HK-2 (cell line): Measurements from ENCODE around the gene C2orf92.

Source experiments
- DNase-seq: peaks from one replicate; pipeline ENCODE4 v3.0.0-alpha.2; 2018; ENCODE audit not compliant: unreplicated experiment

C2orf92 gene

DNA sequence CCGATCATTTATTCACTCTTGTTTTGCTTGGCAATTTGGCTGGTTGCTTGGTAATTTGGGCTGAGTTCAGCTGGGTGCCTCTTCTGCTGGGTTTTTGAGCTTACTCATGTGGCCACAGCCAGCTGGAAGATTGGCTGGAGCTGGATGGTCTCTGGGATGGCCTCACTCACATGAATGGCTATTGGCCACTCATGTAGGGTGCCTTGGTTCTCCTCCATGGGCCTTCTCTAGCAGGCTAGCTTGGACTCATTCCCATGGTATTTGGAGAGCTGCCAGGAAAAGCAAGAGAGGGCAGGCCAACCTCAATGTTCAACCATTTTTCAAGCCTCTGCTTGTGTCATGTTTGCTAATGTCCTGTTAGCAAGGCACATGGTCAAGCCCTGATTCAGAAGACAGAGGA is 60.7 kb downstream of the C2orf92 start:
- peak; percentile 17 for DNase-seq

DNA sequence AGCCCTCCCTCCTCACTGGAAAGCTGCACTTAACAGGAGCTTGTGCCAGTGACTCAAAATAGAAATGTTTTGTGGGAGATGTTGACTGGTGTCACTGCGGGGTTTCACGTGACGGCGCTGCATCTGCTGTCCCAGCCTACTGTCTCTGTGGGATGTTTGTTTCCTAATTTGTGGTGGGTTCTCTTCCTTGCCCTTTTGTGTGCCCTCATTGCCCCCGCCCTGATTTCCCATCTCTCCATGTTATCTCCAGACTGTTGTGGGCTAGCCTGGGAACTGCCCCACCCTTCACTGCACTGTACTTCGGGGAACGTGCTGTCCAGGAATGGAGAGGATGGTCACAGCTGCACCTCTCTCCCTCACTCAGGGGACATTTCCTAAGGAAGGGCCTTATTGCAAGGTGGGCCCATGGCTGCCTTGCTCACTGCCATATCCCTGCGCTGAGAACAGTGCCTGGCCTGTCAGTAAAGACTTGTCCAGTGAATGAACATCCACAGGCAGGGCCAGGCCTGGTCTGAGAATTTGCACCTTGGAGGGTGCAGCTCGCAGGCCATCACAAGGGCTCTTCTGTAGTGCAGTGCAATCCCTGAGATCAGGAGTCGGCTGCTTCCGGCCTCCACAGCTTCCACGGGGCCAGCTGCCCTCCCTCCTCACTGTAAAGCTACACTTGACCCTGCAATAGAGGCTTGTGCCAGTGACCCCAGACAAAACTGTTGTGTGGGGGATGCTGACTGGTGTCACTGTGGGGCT is 61.9 kb downstream of the C2orf92 start:
- no peak for DNase-seq

DNA sequence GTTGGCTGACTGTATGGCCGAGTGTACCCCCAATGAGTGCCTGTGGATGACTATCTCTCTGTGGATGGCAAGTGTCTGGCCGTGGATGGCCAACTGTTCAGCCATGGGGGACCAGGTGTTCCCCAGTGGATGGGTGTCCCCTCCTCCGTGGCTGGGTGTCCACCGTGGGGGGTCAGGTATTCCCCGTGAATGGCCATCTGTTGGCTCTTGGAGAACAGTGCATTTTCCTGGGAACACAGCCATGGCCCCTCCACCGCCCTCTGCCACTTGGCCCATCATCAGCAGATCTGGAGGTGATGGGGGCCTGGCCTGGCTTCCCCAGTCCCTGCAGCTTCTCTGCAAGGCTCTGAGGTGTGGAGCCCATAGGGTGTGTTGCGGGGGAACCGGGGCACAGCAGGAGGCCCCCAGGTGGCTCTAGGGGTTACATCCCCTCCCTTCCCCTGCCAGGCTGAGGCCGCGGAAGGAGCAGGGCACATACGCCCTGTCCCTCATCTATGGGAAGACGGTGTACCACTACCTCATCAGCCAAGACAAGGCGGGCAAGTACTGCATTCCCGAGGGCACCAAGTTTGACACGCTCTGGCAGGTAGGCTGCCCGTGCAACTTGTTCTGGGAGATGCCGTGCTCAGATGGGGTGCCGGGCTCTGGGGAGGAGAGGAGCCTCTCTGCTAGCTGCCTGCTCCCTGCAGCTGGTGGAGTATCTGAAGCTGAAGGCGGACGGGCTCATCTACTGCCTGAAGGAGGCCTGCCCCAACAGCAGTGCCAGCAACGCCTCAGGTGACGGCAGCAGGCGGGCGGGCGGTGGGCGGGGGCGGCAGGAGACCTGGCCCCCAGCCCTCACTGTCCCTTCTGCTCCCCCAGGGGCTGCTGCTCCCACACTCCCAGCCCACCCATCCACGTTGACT is 63.2 kb downstream of the C2orf92 start:
- DNase-seq = no peak

DNA sequence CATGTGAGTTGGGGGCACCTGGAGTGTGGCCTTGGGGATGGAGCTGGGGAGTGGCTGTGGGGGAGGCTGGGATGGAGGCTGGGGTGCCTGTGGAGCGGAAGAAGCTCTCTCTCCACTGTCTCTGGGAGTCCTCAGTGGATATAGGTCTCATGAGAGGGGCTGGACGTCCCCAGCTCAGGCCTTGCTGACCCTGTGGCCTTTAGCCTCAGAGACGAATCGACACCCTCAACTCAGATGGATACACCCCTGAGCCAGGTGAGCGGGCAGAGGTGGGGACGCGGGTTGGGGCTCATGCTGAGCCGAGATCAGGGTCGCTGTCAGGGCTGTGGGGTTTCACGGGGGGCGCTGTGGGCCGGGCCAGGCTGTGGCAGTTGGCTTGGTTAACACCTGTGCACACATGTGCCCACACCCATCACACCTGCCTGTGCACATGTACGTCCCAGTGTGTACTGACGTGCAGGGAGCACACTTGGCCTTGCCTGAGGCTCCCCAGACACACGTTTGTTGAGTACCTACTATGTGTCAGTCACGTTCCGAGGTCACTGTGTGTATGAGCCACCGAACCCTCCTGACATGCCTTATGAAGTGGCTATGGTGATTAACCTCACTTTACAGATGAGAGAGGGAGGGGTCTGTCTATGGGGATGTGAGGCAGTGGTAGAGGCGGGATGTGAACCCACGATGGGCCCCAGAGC is 64.0 kb downstream of the C2orf92 start:
- DNase-seq = no peak

DNA sequence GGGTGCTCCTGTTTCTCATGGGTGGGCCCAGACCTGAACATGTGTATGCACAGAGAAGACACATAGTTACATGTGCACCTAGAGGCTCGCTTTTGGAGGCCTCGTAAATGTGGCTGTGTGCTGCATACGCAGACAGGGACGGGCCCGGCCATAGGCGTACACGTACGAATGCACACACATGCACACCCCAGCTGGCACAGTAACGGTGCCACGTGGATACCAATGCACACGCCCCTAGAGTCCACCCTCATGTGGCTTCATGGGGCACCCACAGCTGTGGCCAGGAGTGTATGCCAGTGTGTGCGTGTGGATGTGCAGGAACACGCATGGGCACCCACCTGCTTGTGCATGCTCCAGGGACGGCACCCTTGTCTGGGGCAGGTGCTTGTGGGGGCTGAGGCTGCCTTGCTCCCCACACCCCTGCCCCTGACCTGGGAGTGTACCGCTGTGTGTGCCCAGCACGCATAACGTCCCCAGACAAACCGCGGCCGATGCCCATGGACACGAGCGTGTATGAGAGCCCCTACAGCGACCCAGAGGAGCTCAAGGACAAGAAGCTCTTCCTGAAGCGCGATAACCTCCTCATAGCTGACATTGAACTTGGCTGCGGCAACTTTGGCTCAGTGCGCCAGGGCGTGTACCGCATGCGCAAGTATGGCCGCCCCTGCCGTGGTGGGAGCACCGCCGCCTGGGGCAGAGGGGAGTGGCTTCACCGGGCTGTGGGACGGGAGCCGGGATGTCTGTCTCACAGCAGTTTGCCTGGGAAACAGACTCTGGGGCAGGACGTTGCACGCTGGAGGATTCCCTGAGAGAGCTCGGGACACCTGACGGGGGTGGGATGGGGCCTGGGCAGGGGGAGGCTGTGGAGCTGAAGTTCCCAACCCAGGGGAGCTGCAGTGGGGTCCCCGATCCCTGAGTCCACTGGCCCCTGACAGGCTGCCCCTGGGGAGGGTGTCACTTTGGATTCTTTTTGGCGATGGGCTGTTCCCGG is 64.8 kb downstream of the C2orf92 start:
- DNase-seq = no peak

DNA sequence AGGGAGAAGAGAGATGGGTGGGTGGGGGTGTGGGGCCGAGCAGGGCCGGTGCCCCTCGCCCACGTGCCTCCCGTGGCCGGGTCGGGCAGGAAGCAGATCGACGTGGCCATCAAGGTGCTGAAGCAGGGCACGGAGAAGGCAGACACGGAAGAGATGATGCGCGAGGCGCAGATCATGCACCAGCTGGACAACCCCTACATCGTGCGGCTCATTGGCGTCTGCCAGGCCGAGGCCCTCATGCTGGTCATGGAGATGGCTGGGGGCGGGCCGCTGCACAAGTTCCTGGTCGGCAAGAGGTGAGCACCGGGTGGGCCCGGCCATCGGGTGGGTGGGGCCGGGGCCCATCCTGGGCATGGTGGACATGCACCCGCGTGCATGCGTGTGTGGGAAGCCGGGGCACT is 65.6 kb downstream of the C2orf92 start:
- DNase-seq = no peak

DNA sequence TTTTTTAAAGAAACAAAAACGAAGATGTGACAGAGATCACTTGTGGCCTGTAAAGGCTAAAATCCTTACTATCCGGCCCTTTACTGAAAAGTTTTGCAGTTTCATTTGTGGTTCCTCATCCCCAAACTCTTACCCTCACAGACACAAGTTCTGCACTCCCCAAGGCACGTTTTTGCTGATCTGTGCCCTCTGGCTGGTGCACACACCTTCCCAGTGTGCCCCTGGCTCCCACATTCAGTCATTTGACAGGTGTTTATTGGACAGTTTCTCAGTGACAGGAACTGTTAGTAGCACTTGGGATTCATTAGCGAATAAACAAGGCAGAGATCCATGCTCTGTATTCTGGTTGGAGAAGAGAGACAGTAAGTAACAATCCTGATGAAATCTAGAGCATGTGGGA is 66.7 kb downstream of the C2orf92 start:
- no peak for DNase-seq

DNA sequence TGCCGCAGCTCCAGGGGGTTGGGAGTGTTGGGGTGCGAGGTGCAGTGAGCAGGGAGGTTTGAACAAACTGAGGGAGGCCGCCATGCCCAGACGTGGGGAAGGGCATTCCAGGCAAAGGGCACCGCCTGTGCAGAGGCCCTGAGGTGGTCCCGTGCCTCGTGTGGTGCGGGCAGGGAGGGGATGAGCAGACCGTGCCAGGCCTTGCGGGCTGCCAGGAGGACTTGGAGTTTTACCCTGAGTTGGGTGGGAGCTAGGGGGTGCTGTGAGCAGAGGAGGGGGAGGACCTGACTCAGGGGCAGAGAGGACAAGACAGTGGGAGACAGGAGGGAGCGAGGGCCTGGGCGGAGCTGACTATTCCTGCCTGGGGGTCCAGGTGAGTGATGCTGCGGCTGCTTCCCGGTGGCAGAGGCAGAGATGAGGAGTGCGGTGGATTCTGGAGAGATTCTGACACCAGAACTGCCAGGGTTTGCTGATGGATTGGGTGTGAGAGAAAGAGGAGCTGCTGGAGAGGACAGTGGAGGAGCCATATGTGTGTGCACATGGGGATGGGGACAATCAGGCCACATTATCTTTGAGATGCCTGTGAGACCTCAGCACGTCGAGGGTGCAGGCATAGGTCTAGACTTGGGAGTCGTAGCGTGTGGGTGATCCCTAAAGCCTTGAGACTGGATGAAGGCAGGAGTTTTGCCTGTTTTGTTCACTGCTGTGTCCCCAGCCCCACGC is 67.3 kb downstream of the C2orf92 start:
- DNase-seq = no peak

DNA sequence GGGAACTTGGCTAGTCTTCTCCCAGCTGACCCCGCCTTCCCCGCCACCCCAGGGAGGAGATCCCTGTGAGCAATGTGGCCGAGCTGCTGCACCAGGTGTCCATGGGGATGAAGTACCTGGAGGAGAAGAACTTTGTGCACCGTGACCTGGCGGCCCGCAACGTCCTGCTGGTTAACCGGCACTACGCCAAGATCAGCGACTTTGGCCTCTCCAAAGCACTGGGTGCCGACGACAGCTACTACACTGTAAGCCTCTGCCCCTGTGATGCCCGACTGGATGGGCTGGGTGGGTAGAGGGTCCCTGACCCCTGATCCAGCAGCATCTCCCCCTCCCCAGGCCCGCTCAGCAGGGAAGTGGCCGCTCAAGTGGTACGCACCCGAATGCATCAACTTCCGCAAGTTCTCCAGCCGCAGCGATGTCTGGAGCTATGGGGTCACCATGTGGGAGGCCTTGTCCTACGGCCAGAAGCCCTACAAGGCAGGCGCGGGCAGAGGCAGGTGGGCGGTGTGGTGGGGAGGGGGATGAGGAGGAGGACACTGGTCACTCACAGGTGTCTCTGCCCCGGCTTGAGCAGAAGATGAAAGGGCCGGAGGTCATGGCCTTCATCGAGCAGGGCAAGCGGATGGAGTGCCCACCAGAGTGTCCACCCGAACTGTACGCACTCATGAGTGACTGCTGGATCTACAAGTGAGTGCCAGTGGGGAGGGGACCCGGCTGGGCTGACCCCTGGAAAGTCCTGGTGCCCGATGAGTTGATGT is 68.1 kb downstream of the C2orf92 start:
- DNase-seq = no peak

DNA sequence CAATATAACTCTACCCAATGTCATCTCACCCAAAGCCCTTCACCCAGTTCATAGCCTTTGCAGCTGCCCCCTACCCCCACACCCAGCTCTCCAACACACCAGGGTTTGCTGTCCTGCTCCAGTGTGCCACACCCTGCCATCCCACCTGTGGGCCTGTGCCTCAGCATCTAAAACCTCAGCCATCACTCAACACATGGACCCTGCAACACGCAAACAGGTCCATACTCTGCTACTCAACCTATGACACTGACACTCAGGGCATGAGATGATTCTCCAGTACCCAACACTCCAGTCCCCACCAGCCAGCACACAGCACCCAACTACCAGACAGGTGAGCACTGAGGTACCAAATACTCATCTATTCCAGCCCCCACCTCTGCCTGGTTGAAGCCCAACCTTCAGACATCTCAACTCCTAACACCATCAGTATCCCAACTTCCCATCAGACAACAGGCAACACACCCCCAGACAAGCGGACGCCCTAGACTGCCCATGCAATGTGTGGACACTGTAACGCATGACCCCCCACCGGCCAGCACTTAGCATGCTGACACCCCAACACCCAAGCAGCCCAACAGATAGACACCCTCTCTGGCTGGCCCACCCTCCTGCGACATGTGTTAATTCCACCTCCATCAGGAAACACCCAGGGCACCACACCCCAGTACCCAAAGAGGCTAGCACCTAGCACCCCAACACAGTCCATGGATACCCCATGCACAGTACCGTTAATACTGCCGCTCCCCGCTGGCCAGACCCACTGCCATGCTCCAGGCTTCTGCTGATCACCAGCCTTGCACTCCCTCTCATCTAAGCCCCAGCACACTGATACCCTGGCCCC is 68.9 kb downstream of the C2orf92 start:
- DNase-seq = no peak

DNA sequence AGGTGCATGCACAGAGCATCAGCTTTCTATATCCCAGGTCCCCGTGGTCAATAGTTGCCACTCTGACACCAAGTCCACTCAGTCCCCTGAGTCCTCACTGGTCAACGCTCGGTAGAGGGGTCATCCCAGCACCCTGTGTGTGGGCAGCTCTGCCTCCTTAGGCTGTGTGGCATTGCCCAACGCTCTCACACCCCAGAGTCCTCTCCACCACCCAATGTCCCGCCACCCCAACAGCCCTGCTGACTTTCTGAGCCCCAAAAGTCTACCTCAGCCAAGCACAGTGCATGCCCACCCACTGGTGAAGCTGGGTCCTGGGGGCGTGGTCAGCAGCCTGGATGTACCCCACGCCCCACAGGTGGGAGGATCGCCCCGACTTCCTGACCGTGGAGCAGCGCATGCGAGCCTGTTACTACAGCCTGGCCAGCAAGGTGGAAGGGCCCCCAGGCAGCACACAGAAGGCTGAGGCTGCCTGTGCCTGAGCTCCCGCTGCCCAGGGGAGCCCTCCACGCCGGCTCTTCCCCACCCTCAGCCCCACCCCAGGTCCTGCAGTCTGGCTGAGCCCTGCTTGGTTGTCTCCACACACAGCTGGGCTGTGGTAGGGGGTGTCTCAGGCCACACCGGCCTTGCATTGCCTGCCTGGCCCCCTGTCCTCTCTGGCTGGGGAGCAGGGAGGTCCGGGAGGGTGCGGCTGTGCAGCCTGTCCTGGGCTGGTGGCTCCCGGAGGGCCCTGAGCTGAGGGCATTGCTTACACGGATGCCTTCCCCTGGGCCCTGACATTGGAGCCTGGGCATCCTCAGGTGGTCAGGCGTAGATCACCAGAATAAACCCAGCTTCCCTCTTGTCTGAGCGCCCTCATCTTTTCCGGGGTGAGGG is 69.7 kb downstream of the C2orf92 start:
- no peak for DNase-seq

DNA sequence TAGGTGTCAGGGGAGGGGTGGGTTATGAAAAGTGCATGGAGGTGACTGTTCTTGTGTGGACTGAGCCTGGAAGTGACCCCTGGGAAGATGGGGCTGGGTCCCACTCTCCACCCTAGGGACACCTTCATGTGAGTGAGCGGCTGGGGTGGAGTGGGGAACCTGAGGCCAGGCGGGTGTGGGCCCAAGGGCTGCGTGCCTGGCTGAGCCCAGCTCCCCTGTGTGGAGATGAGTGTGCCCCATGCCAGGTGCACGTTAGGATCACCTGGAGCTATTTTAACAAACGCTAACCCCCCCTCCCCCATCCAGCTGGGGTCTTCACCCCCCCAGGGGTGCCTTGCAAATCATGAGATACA is 70.4 kb downstream of the C2orf92 start:
- DNase-seq = no peak

DNA sequence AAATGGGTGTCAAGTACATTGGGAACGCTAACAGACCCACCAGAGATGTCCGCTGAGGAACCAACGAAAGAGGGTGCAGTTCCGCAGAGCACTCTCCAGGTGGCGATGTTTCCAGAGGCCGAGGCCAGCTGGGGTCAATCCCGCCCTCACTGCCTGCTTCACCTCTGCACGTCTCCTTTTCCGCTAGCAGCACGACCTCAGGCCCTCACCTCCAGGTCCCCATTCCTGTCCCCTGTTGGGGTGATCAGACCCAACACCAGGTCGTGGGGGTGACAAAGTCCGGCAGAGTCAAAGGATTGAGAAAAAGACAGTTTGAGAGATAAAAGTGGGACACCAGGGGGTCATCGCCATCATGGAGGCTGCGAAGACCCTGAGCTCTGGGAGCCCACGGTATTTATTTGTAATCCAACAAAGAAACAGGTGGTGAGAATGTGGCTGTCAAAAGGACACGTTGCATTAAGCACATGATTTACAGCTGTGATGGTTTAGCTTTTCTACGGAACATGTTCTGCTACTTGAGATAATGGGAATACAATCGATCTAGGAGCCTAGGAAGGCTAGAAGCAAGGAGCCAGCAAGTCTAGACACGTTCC is 71.2 kb downstream of the C2orf92 start:
- peak; percentile 16 for DNase-seq

DNA sequence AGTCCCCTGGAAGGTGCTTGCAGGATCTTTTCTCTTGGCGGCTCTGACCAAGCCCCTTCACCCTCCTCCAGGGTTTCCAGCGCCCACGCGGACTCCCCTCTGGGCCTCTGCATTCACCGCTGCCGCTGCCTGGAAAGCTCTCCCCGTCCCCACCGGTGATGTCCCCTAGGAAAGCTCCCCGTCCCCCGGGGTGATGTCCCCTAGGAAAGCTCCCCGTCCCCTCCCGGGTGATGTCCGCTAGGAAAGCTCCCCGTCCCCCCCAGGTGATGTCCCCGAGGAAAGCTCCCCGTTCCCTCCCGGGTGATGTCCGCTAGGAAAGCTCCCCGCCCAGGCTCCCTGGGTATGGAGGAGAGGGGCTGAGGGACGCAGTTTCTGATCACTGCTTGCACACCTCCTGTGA is 71.7 kb downstream of the C2orf92 start:
- DNase-seq = no peak

DNA sequence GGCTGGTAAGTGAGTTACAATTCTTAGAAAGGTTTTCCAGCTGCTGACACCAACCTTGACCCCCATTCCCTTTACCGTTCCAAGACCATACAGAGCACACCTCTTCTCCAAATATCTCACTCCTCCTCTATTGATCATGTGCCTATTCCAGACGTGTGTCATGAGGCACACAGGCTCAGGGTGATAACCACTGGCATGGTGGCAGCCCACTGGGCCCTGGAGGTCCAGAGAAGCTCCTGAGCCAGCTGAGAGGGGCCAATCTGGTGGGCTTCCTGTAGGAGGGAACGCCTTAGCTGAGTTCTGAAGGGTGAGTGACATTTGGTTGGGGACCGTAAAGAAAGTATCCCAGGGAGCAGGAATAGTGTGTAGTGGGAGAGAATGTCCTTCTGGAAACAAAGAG is 72.2 kb downstream of the C2orf92 start:
- DNase-seq = no peak

DNA sequence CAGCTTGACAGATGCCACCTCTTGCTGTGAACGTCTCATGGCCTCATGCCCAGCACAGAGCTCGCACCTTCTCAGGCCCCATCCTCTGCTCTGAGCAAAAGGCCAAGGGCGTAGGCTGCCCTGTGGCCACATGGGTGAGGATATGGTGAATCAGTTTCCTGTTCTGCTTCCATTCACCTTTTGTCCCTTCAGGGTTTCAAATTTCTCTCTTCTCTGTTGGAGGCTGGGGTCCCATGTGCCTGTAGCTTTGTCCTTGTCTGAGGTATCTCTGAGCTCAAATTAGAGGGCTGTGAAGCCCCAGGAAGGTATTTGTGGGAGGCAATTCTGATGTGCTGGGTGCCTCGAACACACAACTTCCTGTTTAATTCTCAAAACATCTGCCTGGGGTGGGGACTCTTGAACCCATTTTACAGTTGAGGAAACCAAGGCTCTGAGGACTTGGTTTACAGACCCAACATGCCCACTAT is 72.9 kb downstream of the C2orf92 start:
- DNase-seq = peak; percentile 5

DNA sequence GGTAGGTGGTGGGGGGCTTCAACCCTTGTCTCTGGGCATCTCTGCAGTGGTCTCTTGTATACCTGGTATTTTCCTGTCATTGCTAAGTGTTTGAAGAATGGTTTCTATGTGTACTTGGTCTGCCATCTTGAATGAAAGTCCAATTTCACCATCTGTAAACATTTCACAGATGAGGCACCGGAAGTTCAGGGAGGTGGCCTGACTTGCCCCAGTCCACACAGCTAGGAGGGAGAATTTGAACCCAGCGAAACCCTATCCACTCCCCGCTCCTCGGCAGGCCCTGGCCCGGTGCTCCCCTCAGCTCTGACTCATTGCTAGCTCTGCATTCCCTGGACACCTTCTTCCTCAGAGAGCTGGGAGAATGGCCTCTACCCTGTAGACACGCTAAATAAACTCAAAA is 74.4 kb downstream of the C2orf92 start:
- DNase-seq = no peak
